MM.1S (cell line): ENCODE measurements around the gene NUSAP1.

Experiments used
- DNase-seq: peaks from one replicate; pipeline ENCODE4 v3.0.0-alpha.2; 2015
- H2AFZ ChIP-seq: fragments of 300-600 bp; sonication (generic); 2 replicates; pipeline ENCODE4 v1.6.0; 2016; ENCODE audit warnings: antibody characterized with exemption, low read length
- H3F3A ChIP-seq: fragments of 300-600 bp; sonication (generic); 2 replicates; pipeline ENCODE4 v1.6.1; 2016; ENCODE audit warnings: mild to moderate bottlenecking, antibody characterized with exemption, low read length, moderate library complexity, mixed read lengths; ENCODE audit not compliant: insufficient read depth
- H3K27ac ChIP-seq: fragments of 300-600 bp; sonication (generic); 2 replicates; pipeline ENCODE4 v1.5.1; 2016; ENCODE audit warnings: mild to moderate bottlenecking, low read length
- H3K27me3 ChIP-seq: fragments of 300-600 bp; sonication (generic); replicated peaks from 2 replicates; pipeline ENCODE4 v1.6.0; 2016; ENCODE audit warnings: low read length; ENCODE audit not compliant: insufficient read depth
- H3K36me3 ChIP-seq: fragments of 300-600 bp; sonication (generic); replicated peaks from 2 replicates; pipeline ENCODE4 v1.6.1; 2016; ENCODE audit warnings: mild to moderate bottlenecking, low read length, mixed read lengths; ENCODE audit not compliant: insufficient read depth
- H3K4me1 ChIP-seq: fragments of 300-600 bp; sonication (generic); 2 replicates; pipeline ENCODE4 v1.6.1; 2016; ENCODE audit warnings: low read length, mixed read lengths
- H3K4me2 ChIP-seq: fragments of 300-600 bp; sonication (generic); 2 replicates; pipeline ENCODE4 v1.6.0; 2016; ENCODE audit warnings: low read depth, low read length
- H3K4me3 ChIP-seq: fragments of 300-600 bp; sonication (generic); 2 replicates; pipeline ENCODE4 v1.5.1; 2016; ENCODE audit warnings: low read length, mixed read lengths
- H3K79me2 ChIP-seq: fragments of 300-600 bp; sonication (generic); 2 replicates; pipeline ENCODE4 v1.6.1; 2016; ENCODE audit warnings: mixed run types, low read length, mixed read lengths
- H3K9ac ChIP-seq: fragments of 300-600 bp; sonication (generic); 2 replicates; pipeline ENCODE4 v1.6.1; 2016; ENCODE audit warnings: low read length, mixed read lengths
- H3K9me2 ChIP-seq: fragments of 300-600 bp; sonication (generic); replicated peaks from 2 replicates; pipeline ENCODE4 v1.6.1; 2016; ENCODE audit warnings: mild to moderate bottlenecking, low read length, mixed read lengths; ENCODE audit not compliant: insufficient read depth
- H3K9me3 ChIP-seq: fragments of 300-600 bp; sonication (generic); replicated peaks from 2 replicates; pipeline ENCODE4 v1.6.1; 2016; ENCODE audit warnings: mild to moderate bottlenecking, low read length, mixed read lengths; ENCODE audit not compliant: insufficient read depth
- H4K20me1 ChIP-seq: fragments of 300-600 bp; sonication (generic); 2 replicates; pipeline ENCODE4 v1.6.1; 2016; ENCODE audit warnings: mild to moderate bottlenecking, low read length, moderate library complexity, mixed read lengths; ENCODE audit not compliant: insufficient read depth
- CTCF ChIP-seq: fragments of 300-600 bp; sonication (generic); IDR thresholded peaks from 2 replicates; pipeline ENCODE4 v1.5.1; 2016; ENCODE audit warnings: antibody characterized with exemption, low read length, mixed read lengths
- EZH2 ChIP-seq: fragments of 300-600 bp; sonication (generic); optimal IDR thresholded peaks from 2 replicates; pipeline ENCODE3; 2017; ENCODE audit warnings: low read depth, mild to moderate bottlenecking, antibody characterized with exemption, low read length, mixed read lengths
- EZH2phosphoT487 ChIP-seq: fragments of 300-600 bp; sonication (generic); IDR thresholded peaks from 2 replicates; pipeline ENCODE4 v1.6.1; 2018; ENCODE audit warnings: antibody characterized with exemption, low read length

NUSAP1 gene

GRCh38 chr15:41334293-41335120, 1.8 kb downstream of the NUSAP1 start:
- peak overlapping the region; percentile 78 for H3K4me2 ChIP-seq
- no peak for DNase-seq
- peak overlapping the region; percentile 23 for H2AFZ ChIP-seq
- peaks cover 78% of the 10 kb centered on the region for H3K79me2 ChIP-seq
- no peaks in the 10 kb centered on the region for H3K27me3 ChIP-seq
- H3K4me3 ChIP-seq, result peak overlapping the region; percentile 92
- no peak for TF ChIP-seq CTCF
- peaks cover 18% of the 10 kb centered on the region for H3F3A ChIP-seq
- no peaks in the 10 kb centered on the region for H3K9me2 ChIP-seq
- peaks cover 8% of the 10 kb centered on the region for H3K4me1 ChIP-seq
- H3K27ac ChIP-seq, result peak overlapping the region; percentile 11; the same call in 1 of the 2 replicates
- H3K36me3 ChIP-seq, result 0 out of 2 replicates have a peak, but pooled peaks cover 3% of the 10 kb centered on the region
- peak overlapping the region; percentile 78; the same call in 1 of the 2 replicates for H3K9ac ChIP-seq
- H4K20me1 ChIP-seq, result 0 out of 2 replicates have a peak, but pooled peaks cover 4% of the 10 kb centered on the region
- no peaks in the 10 kb centered on the region for H3K9me3 ChIP-seq

- Histone ChIP-seq H2AFZ (no peak overlapping the region), H3F3A (peaks cover 18% of the 10 kb centered on the region), H3K79me2 (peaks cover 89% of the 10 kb centered on the region), H3K27me3 (no peaks in the 10 kb centered on the region), H3K4me2 (no peak overlapping the region), H4K20me1 (0 out of 2 replicates have a peak, but pooled peaks cover 4% of the 10 kb centered on the region), H3K4me3 (no peak overlapping the region), H3K9me2 (no peaks in the 10 kb centered on the region), H3K27ac (no peak overlapping the region), H3K9ac (no peak overlapping the region), H3K36me3 (peaks cover 11% of the 10 kb centered on the region; the same call in 1 of the 2 replicates), H3K9me3 (no peaks in the 10 kb centered on the region), H3K4me1 (no peaks in the 10 kb centered on the region; the same call in 1 of the 2 replicates)
- DNase-seq, result no peak
- TF ChIP-seq EZH2phosphoT487 (no peak), EZH2 (no peak), CTCF (no peak)
Observed at GRCh38 chr15:41336549-41336948, 3.9 kb downstream of the NUSAP1 start.

GRCh38 chr15:41337047-41337446, 4.4 kb downstream of the NUSAP1 start:
- Histone ChIP-seq H3K9me2 (no peaks in the 10 kb centered on the region), H3K27me3 (no peaks in the 10 kb centered on the region), H3K36me3 (peaks cover 15% of the 10 kb centered on the region), H3F3A (peaks cover 18% of the 10 kb centered on the region), H3K79me2 (peaks cover 89% of the 10 kb centered on the region), H3K4me1 (no peaks in the 10 kb centered on the region; the same call in 1 of the 2 replicates), H3K9me3 (no peaks in the 10 kb centered on the region), H2AFZ (no peak overlapping the region), H4K20me1 (0 out of 2 replicates have a peak, but pooled peaks cover 4% of the 10 kb centered on the region), H3K27ac (no peak overlapping the region), H3K4me2 (no peak overlapping the region), H3K9ac (no peak overlapping the region), H3K4me3 (no peak overlapping the region)
- no peak for TF ChIP-seq CTCF
- TF ChIP-seq EZH2, result no peak
- TF ChIP-seq EZH2phosphoT487, result no peak
- DNase-seq, result no peak
